HepG2 (cell line): ENCODE data around the gene IGF2. TPM values are rescaled to one million over a fixed set of nuclear protein-coding genes. Genes with fewer than 3 reads are reported as not detected.

Experiments used
- ARNT2 ChIP-seq: sonication (generic); formaldehyde crosslinking; IDR thresholded peaks from 2 replicates; pipeline ENCODE4 v1.8.0; 2022; ENCODE audit warnings: mild to moderate bottlenecking, low read depth, missing genetic modification reagents, moderate library complexity
- CEBPG ChIP-seq: IDR thresholded peaks from 2 replicates; pipeline ENCODE4 v1.6.1; 2016
- CHD2 ChIP-seq: IDR thresholded peaks from 2 replicates; pipeline ENCODE4 v1.6.1; 2011; ENCODE audit warnings: low read depth, low read length, improper control_type of control experiment
- FOXK2 ChIP-seq: fragments of 450-650 bp; IDR thresholded peaks from 2 replicates; pipeline ENCODE4 v1.6.1; 2016
- GATAD2A ChIP-seq: IDR thresholded peaks from 2 replicates; pipeline ENCODE4 v1.6.1; 2016
- GMEB1 ChIP-seq: sonication (generic); formaldehyde crosslinking; IDR thresholded peaks from 2 replicates; pipeline ENCODE4 v1.5.1; 2020; ENCODE audit warnings: missing genetic modification reagents, mild to moderate bottlenecking, borderline replicate concordance
- HMGXB3 ChIP-seq: sonication (generic); formaldehyde crosslinking; IDR thresholded peaks from 2 replicates; pipeline ENCODE4 v1.4.0; 2020; ENCODE audit warnings: missing genetic modification reagents, borderline replicate concordance
- HOXA3 ChIP-seq: sonication (generic); formaldehyde crosslinking; IDR thresholded peaks from 2 replicates; pipeline ENCODE4 v1.5.0; 2020; ENCODE audit warnings: missing genetic modification reagents
- NFE2L2 ChIP-seq: fragments of 150-350 bp; IDR thresholded peaks from 2 replicates; pipeline ENCODE4 v1.6.1; 2014; ENCODE audit warnings: low read length
- NPAS2 ChIP-seq: sonication (generic); formaldehyde crosslinking; IDR thresholded peaks from 2 replicates; pipeline ENCODE4 v1.8.0; 2022; ENCODE audit warnings: mild to moderate bottlenecking, missing genetic modification reagents, borderline replicate concordance
- NR1H2 ChIP-seq: sonication (generic); formaldehyde crosslinking; IDR thresholded peaks from 2 replicates; pipeline ENCODE4 v1.8.1; 2022; ENCODE audit warnings: low read depth, missing genetic modification reagents, borderline replicate concordance
- SIN3B ChIP-seq: fragments of 150-350 bp; IDR thresholded peaks from 2 replicates; pipeline ENCODE4 v1.6.1; 2014; ENCODE audit warnings: low read length
- SMC3 ChIP-seq: IDR thresholded peaks from 2 replicates; pipeline ENCODE4 v1.6.1; 2011; ENCODE audit warnings: low read length, improper control_type of control experiment
- ZBTB38 ChIP-seq: sonication (generic); formaldehyde crosslinking; IDR thresholded peaks from 2 replicates; pipeline ENCODE4 v1.5.1; 2020; ENCODE audit warnings: mild to moderate bottlenecking, missing genetic modification reagents
- ZBTB39 ChIP-seq: sonication (generic); formaldehyde crosslinking; IDR thresholded peaks from 2 replicates; pipeline ENCODE4 v1.5.0; 2020; ENCODE audit warnings: missing genetic modification reagents
- ZEB1 ChIP-seq: IDR thresholded peaks from 2 replicates; pipeline ENCODE4 v1.6.1; 2012; ENCODE audit warnings: mild to moderate bottlenecking, low read depth, inconsistent platforms; ENCODE audit not compliant: insufficient replicate concordance
- ZFP90 ChIP-seq: sonication (generic); formaldehyde crosslinking; IDR thresholded peaks from 2 replicates; pipeline ENCODE4 v1.8.0; 2022; ENCODE audit warnings: missing genetic modification reagents, mild to moderate bottlenecking, inconsistent platforms, borderline replicate concordance
- ZKSCAN1 ChIP-seq: fragments of 150-350 bp; IDR thresholded peaks from 2 replicates; pipeline ENCODE4 v1.6.1; 2014; ENCODE audit warnings: low read length
- ZNF124 ChIP-seq: sonication (generic); formaldehyde crosslinking; IDR thresholded peaks from 2 replicates; pipeline ENCODE4 v1.4.0; 2020; ENCODE audit warnings: missing genetic modification reagents
- ZNF274 ChIP-seq: sonication (generic); formaldehyde crosslinking; IDR thresholded peaks from 2 replicates; pipeline ENCODE4 v1.5.1; 2020; ENCODE audit warnings: mild to moderate bottlenecking, missing genetic modification reagents
- ZNF607 ChIP-seq: sonication (generic); formaldehyde crosslinking; IDR thresholded peaks from 2 replicates; pipeline ENCODE4 v1.5.1; 2020; ENCODE audit warnings: missing genetic modification reagents, mild to moderate bottlenecking, borderline replicate concordance
- ZNF784 ChIP-seq: sonication (generic); formaldehyde crosslinking; IDR thresholded peaks from 2 replicates; pipeline ENCODE4 v1.5.1; 2020; ENCODE audit warnings: missing genetic modification reagents, mild to moderate bottlenecking, borderline replicate concordance
- polyA plus RNA-seq, 8 experiments: library from polyadenylated mRNA; depleted of rRNA in 3 of 8; stranded (reverse) in 7 of 8; unstranded in 1 of 8; fragments of >200 nt; fragmentation: Illumina TruSeq in 4 of 8; extraction: Trizol in 4 of 8; gene quantifications; 2 replicates each; pipeline versions ENCODE4 v1.2.1 to v1.2.3, GENCODE V29; 2011 to 2016; ENCODE audit warnings: low read depth in 4 of 8, missing spikeins in 1 of 8, mixed read lengths in 1 of 8; ENCODE audit not compliant: insufficient read depth in 1 of 8
- total RNA-seq, 5 experiments: library from RNA; depleted of rRNA; stranded (reverse); fragments of >200 nt; fragmentation: Illumina TruSeq; extraction: Trizol; gene quantifications; 2 replicates each; pipeline ENCODE4 v1.2.3, GENCODE V29; 2016; ENCODE audit warnings: low read depth in 1 of 5

The IGF2 gene
- total and polyA plus RNA-seq, 2 of the 13 experiments (the other 11 are each of a cell fraction or from before 2014, with no cell fraction given): 79.1 to 254 TPM

- TF ChIP-seq HMGXB3: no peak
- TF ChIP-seq ZBTB39 (CRISPR knock-in tag): no peak
- TF ChIP-seq ZNF607 (CRISPR knock-in tag): no peak
- TF ChIP-seq NR1H2 (CRISPR knock-in tag): no peak
- 0 out of 2 replicates have a peak, but pooled peaks have one; percentile 5 for TF ChIP-seq ZNF784
- TF ChIP-seq FOXK2: no peak
- 0 out of 2 replicates have a peak, but pooled peaks have one; percentile 14 for TF ChIP-seq HOXA3
- no peak for TF ChIP-seq ZFP90 (CRISPR knock-in tag)
- peak; percentile 61; the same call in 1 of the 2 replicates for TF ChIP-seq CEBPG
- no peak for TF ChIP-seq ZKSCAN1
- no peak for TF ChIP-seq SIN3B
- 0 out of 2 replicates have a peak, but pooled peaks have one; percentile 12 for TF ChIP-seq ZBTB38 (CRISPR knock-in tag)
- TF ChIP-seq ARNT2 (CRISPR knock-in tag): 0 out of 2 replicates have a peak, but pooled peaks have one; percentile 25
- TF ChIP-seq ZNF124: 0 out of 2 replicates have a peak, but pooled peaks have one; percentile 19
- TF ChIP-seq CHD2: no peak
- TF ChIP-seq ZEB1: peak; percentile 47
- TF ChIP-seq GATAD2A (CRISPR knock-in tag): 0 out of 2 replicates have a peak, but pooled peaks have one; percentile 2
- peak; percentile 39; the same call in 1 of the 2 replicates for TF ChIP-seq GMEB1
- no peak for TF ChIP-seq NPAS2
- no peak for TF ChIP-seq NFE2L2
- 0 out of 2 replicates have a peak, but pooled peaks have one; percentile 22 for TF ChIP-seq ZNF274 (CRISPR knock-in tag)
- TF ChIP-seq SMC3: peak; percentile 88
Measured at GRCh38 chr11:2151500-2152257, 12.5 kb upstream of the IGF2 start (continued).
